GM12874 (cell line): Measurements from ENCODE around the gene HTATSF1.

ENCODE experiments used
- TF ChIP-seq, protein P1 (sequence below): IDR thresholded peaks from 2 replicates; pipeline ENCODE4 v1.5.1; 2011; ENCODE audit warnings: low read depth, mild to moderate bottlenecking, control low read depth, low read length, moderate library complexity; ENCODE audit not compliant: insufficient read depth

HTATSF1 gene

GRCh38 chrX:136457303-136457917 lies 40.0 kb upstream of the HTATSF1 start:
- TF ChIP-seq, protein P1, sequence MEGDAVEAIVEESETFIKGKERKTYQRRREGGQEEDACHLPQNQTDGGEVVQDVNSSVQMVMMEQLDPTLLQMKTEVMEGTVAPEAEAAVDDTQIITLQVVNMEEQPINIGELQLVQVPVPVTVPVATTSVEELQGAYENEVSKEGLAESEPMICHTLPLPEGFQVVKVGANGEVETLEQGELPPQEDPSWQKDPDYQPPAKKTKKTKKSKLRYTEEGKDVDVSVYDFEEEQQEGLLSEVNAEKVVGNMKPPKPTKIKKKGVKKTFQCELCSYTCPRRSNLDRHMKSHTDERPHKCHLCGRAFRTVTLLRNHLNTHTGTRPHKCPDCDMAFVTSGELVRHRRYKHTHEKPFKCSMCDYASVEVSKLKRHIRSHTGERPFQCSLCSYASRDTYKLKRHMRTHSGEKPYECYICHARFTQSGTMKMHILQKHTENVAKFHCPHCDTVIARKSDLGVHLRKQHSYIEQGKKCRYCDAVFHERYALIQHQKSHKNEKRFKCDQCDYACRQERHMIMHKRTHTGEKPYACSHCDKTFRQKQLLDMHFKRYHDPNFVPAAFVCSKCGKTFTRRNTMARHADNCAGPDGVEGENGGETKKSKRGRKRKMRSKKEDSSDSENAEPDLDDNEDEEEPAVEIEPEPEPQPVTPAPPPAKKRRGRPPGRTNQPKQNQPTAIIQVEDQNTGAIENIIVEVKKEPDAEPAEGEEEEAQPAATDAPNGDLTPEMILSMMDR, result no peak

DNA sequence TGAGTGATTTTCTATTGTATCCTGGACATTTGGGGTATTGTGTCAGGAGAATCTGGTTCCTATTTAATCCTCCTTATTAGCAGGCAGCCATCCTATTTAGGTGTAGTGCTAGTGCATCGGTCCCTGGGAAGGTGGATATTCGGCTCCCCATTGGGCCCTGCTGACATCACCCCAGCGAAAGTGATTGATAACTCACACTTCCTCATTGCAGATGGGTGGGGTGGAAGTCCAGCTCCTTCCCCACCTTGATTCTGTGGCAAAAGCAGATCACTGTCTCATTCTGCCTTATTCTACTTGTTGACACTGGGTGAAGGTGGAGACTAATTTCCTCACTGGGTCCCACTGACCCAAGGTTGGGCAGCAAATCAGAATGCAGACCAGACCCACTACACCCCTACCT lies 32.8 kb upstream of the HTATSF1 start:
- TF ChIP-seq, protein P1, result no peak

- TF ChIP-seq, protein P1, result no peak
Observed at GRCh38 chrX:136467303-136467702, 30.1 kb upstream of the HTATSF1 start.

- TF ChIP-seq, protein P1, result no peak
Observed at GRCh38 chrX:136468391-136469103, 28.8 kb upstream of the HTATSF1 start.

DNA sequence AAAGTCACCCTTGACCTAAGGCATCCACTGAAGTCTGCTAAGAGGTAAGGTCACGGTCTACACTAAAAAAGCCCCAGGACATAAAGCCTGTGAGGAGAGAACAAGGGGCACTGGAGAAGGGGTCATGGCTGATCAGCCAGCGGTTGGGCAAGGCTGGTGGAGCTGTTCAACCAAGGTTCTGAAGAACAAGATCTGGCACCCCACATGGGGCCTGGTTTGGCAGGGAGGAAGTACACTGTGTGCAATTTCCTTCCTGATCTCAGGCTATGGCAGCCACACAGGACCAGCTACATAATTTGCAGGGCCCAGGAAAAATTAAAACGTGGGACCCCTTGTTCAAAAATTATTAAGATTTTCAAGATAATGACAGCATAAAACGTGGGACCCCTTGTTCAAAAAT lies 23.7 kb upstream of the HTATSF1 start:
- TF ChIP-seq, protein P1, result no peak

DNA sequence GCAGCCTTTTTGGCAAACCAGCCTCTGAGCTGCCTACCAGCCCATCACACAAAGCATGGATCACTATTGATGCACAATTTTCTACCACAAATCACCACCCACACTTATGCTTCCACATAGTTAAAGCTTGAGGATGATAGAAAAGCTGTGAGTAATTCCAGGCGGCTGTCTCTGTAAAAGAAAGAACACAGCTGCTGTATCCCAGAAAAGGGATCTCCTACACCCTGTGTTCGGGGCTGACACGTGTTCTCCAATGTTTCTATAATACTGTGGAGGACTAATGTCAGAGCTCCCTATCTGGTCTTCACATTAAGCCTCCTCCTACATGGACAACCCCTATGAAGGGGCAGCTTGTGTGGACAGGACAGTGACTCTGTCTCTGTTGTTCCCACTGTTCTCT lies 22.2 kb upstream of the HTATSF1 start:
- TF ChIP-seq, protein P1, result no peak

GRCh38 chrX:136476501-136476900 lies 20.9 kb upstream of the HTATSF1 start:
- TF ChIP-seq, protein P1, result no peak
